Head of caudate nucleus (tissue), 42 donors: Measurements from ENCODE around the gene CLK2.
"Not testable (repeated sequence)": the region's sequence is repeated elsewhere in the genome, so short reads cannot be mapped to it uniquely, and the experiment has no call there.

Source experiments
- DNase-seq, 42 donors: peaks; one replicate each; pipeline versions ENCODE4 v3.0.0 to v3.0.0-alpha.2; 2020 to 2021; ENCODE audit warnings: mixed read lengths in 7 of 42
- intact Hi-C: fragments of 100-400 bp; cut with DNase I; formaldehyde crosslinking; loops from one replicate; pipeline ENCODE4 v1.15.0; 2022

The CLK2 gene

GRCh38 chr1:155251566-155251965 is 21.7 kb downstream of the CLK2 start:
- intact Hi-C loops = loop anchor here (10.0 kb wide), 1 partner anchor 343 kb away; no protein-coding TSS in a partner anchor
- no peak for DNase-seq

GRCh38 chr1:155250633-155251449 is 22.5 kb downstream of the CLK2 start:
- intact Hi-C loops = loop anchor here (10.0 kb wide), 1 partner anchor 344 kb away; no protein-coding TSS in a partner anchor
- DNase-seq = peak; percentile 88 to 97 (median 93)

GRCh38 chr1:155250246-155250632 is 23.1 kb downstream of the CLK2 start:
- no peak for DNase-seq
- intact Hi-C loops = loop anchor here (10.0 kb wide), 1 partner anchor 345 kb away; no protein-coding TSS in a partner anchor

- intact Hi-C loops = no loop called here
- no peak for DNase-seq
Observed at GRCh38 chr1:155247667-155248553, 25.4 kb downstream of the CLK2 start.

GRCh38 chr1:155246796-155247195 is 26.5 kb downstream of the CLK2 start:
- DNase-seq, intact Hi-C loops: not testable (repeated sequence)

GRCh38 chr1:155245163-155245524 is 28.2 kb downstream of the CLK2 start:
- no peak for DNase-seq

GRCh38 chr1:155244368-155245162 is 28.7 kb downstream of the CLK2 start:
- peak; percentile 92 to 99 (median 98) for DNase-seq
- intact Hi-C loops = loop anchor here (5.0 kb wide), 1 partner anchor 37 kb away; the partner anchor contains the start of genes MTX1 and THBS3

More at GRCh38 chr1:155245163-155245524, 28.2 kb downstream of the CLK2 start:
- intact Hi-C loops = no loop called here

GRCh38 chr1:155242805-155243358 is 30.4 kb downstream of the CLK2 start:
- intact Hi-C loops = loop anchor here (5.0 kb wide), 1 partner anchor 36 kb away; the partner anchor contains the start of genes MTX1 and THBS3

GRCh38 chr1:155241841-155242264 is 31.5 kb downstream of the CLK2 start:
- intact Hi-C loops = loop anchor here (5.0 kb wide), 1 partner anchor 35 kb away; the partner anchor contains the start of genes MTX1 and THBS3
- DNase-seq = no peak

More at GRCh38 chr1:155242805-155243358, 30.4 kb downstream of the CLK2 start:
- no peak for DNase-seq

- DNase-seq = peak; percentile 59 to 95 (median 88)
- intact Hi-C loops = loop anchor here (5.0 kb wide), 1 partner anchor 34 kb away; the partner anchor contains the start of genes MTX1 and THBS3
Observed at GRCh38 chr1:155241069-155241679, 32.1 kb downstream of the CLK2 start.

- intact Hi-C loops = no loop called here
- peak in 1 of 42 donors; percentile 0 for DNase-seq
Observed at GRCh38 chr1:155236451-155236850, 36.9 kb downstream of the CLK2 start.

- intact Hi-C loops, DNase-seq: not testable (repeated sequence)
Observed at GRCh38 chr1:155235375-155235774, 37.9 kb downstream of the CLK2 start.

GRCh38 chr1:155233502-155233901 is 39.8 kb downstream of the CLK2 start:
- not testable (repeated sequence) for DNase-seq

GRCh38 chr1:155232001-155232978 is 41.0 kb downstream of the CLK2 start:
- peak in 17 of 42 donors; percentile 12 to 64 (median 44) for DNase-seq
- intact Hi-C loops = not testable (repeated sequence)

More at GRCh38 chr1:155233502-155233901, 39.8 kb downstream of the CLK2 start:
- intact Hi-C loops = not testable (repeated sequence)

GRCh38 chr1:155231302-155231701 is 42.0 kb downstream of the CLK2 start:
- DNase-seq, intact Hi-C loops: not testable (repeated sequence)

- intact Hi-C loops = no loop called here
- no peak for DNase-seq
Observed at GRCh38 chr1:155228096-155228427, 45.2 kb downstream of the CLK2 start.
